Measurements from ENCODE around the gene PIK3CB. TPM values are rescaled to one million over a fixed set of nuclear protein-coding genes. Genes with fewer than 3 reads are reported as not detected.
"Not testable (repeated sequence)": the region's sequence is repeated elsewhere in the genome, so short reads cannot be mapped to it uniquely, and the experiment has no call there.

PIK3CB gene
- total RNA-seq, 1 experiment from 2014 or later: 16.4 TPM

DNA sequence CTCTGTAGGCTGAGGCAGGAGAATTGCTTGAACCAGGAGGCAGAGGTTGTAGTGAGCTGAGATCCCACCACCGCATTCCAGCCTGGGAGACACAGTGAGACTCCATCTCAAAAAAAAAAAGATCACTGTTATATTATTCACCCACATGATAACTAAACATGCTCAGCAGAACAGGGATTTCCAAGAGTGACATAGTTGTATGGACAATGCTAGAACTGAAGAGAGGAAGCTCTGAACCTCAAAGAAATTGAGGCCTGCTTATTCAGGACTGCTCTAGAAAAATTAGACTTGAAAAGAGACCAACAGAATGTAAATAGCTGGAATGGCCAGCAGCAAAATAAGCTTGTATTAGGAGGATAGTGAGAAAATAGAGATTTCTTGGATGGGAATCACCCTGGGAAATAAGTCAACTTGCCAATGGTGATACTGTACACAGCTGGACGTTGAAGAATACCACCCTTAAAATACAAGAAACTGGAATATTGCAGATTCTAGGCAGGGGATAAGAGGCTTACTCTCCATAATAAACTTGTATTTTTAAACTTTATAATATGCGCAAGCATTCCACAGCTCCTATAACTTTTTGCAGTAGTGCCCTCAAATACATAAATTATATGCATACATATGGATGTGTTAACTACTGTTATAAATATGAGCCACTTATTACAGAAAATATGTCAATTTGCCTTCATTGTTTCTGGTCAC lies 28.2 kb downstream of the PIK3CB start:
- intact Hi-C loops (cut with micrococcal nuclease; ENCODE audit: unreplicated experiment): no loop called here
- no peak overlapping the region for H3K27ac ChIP-seq (ENCODE audit: low read depth, low read length, poor library complexity, severe bottlenecking)
- no peak for TF ChIP-seq EZH2 (IDR thresholded peaks at IDR 0.05; ENCODE audit: borderline replicate concordance, low read depth, low read length, poor library complexity, severe bottlenecking)
- no peak overlapping the region for H3K4me3 ChIP-seq (ENCODE audit: low read depth, low read length, poor library complexity, severe bottlenecking)
- ChIA-PET POLR2A (ENCODE audit: low non-redundant PET) (no interaction called here), CTCF (no interaction called here)
- H3K36me3 ChIP-seq (ENCODE audit: insufficient read depth, low read length, poor library complexity, severe bottlenecking): no peaks in the 10 kb centered on the region
- DNase-seq (ENCODE audit: low spot score): no peak
- BruUV-seq (replicated peaks): no TSS peak
- H3K9me3 ChIP-seq (ENCODE audit: low read depth, low read length, poor library complexity, severe bottlenecking): no peaks in the 10 kb centered on the region
- no peaks in the 10 kb centered on the region for H3K4me1 ChIP-seq (ENCODE audit: insufficient read depth, low read length, poor library complexity, severe bottlenecking)
- H3K27me3 ChIP-seq (replicated peaks; ENCODE audit: insufficient read depth, low read depth, low read length, poor library complexity): no peaks in the 10 kb centered on the region

DNA sequence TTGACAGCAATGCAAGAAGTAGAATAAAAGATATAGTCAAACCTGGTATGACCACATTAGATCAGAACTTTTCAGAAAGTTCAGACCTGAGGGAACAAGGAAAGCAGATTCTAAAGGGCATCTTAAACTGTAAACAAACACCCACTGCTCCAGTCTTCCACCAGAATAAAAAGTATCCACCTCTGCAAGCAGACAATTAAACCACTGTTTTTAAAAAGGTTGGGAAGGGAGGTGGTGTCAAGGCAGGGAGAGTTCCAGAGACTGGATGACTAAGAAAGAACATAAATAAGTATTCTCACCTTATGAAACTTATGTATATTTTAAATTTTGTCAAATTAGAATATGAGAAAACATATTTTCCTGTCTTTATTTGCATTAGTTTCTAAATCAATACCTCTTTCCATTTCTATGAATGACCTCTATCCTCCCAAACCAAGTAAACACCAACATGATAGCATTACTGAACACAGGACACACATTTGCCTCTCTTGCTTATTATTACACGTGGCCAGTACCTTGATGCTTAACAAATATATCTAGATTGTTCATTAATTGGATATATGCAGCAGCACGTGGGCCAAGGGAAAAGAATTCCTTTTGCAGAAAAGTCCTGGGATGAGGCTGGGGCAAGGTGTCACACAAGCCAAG lies 31.6 kb downstream of the PIK3CB start:
- Histone ChIP-seq H3K4me1 (ENCODE audit: insufficient read depth, low read length, poor library complexity, severe bottlenecking) (no peaks in the 10 kb centered on the region), H3K4me3 (ENCODE audit: low read depth, low read length, poor library complexity, severe bottlenecking) (no peak overlapping the region), H3K27me3 (replicated peaks; ENCODE audit: insufficient read depth, low read depth, low read length, poor library complexity) (no peaks in the 10 kb centered on the region), H3K9me3 (ENCODE audit: low read depth, low read length, poor library complexity, severe bottlenecking) (no peaks in the 10 kb centered on the region), H3K27ac (ENCODE audit: low read depth, low read length, poor library complexity, severe bottlenecking) (no peak overlapping the region), H3K36me3 (ENCODE audit: insufficient read depth, low read length, poor library complexity, severe bottlenecking) (no peaks in the 10 kb centered on the region)
- TF ChIP-seq CTCF (conservative IDR thresholded peaks at IDR 0.05; ENCODE audit: low read depth, low read length) (no peak), EZH2 (IDR thresholded peaks at IDR 0.05; ENCODE audit: borderline replicate concordance, low read depth, low read length, poor library complexity, severe bottlenecking) (no peak)
- BruUV-seq (replicated peaks): no TSS peak
- DNase-seq (ENCODE audit: low spot score): no peak
- ChIA-PET POLR2A (ENCODE audit: low non-redundant PET) (no interaction called here), CTCF (no interaction called here)
- intact Hi-C loops (cut with micrococcal nuclease; ENCODE audit: unreplicated experiment): no loop called here

DNA sequence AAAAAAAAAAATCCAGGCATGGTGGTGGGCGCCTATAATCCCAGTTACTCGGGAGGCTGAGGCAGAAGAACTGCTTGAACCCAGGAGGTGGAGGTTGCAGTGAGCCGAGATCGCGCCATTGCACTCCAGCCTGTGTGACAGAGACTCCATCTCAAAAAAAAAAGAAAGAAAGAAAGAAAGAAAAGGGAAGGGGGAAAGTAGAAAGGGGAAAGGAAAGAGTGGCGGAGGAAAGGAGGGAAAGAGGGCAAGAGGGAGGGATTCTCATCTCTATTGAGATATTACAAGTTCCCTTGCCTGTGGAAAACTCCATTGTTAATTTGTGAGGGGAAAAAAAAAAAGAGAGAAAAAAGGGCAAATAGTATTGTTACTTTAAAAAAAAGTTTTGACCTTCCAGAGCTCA lies 32.5 kb downstream of the PIK3CB start:
- CTCF ChIA-PET; intact Hi-C loops (cut with micrococcal nuclease; ENCODE audit: unreplicated experiment): not testable (repeated sequence)

DNA sequence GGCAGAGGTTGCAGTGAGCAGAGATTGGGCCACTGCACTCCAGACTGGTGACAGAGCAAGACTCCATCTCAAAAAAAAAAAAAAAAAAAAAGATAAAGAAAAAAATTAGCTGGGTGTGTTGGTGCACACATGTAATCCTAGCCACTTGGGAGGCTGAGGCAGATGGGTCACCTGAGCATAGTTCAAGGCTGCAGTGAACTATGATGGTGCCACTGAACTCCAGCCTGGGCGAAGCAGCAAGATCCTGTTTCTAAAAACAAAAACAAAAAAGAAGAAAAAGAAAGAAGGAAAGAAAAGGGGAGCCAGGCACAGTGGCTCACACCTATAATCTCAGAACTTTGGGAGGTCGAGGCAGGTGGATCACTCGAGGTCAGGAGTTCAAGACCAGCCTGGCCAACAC lies 32.9 kb downstream of the PIK3CB start:
- H3K4me1 ChIP-seq (ENCODE audit: insufficient read depth, low read length, poor library complexity, severe bottlenecking): no peaks in the 10 kb centered on the region
- no peaks in the 10 kb centered on the region for H3K9me3 ChIP-seq (ENCODE audit: low read depth, low read length, poor library complexity, severe bottlenecking)
- ChIA-PET CTCF (no interaction called here), POLR2A (ENCODE audit: low non-redundant PET) (no interaction called here)
- no peak overlapping the region for H3K4me3 ChIP-seq (ENCODE audit: low read depth, low read length, poor library complexity, severe bottlenecking)
- BruUV-seq (replicated peaks): no TSS peak
- no peak for DNase-seq (ENCODE audit: low spot score)
- no peak overlapping the region for H3K27ac ChIP-seq (ENCODE audit: low read depth, low read length, poor library complexity, severe bottlenecking)
- no peaks in the 10 kb centered on the region for H3K27me3 ChIP-seq (replicated peaks; ENCODE audit: insufficient read depth, low read depth, low read length, poor library complexity)
- no peaks in the 10 kb centered on the region for H3K36me3 ChIP-seq (ENCODE audit: insufficient read depth, low read length, poor library complexity, severe bottlenecking)
- TF ChIP-seq EZH2 (IDR thresholded peaks at IDR 0.05; ENCODE audit: borderline replicate concordance, low read depth, low read length, poor library complexity, severe bottlenecking) (no peak), CTCF (conservative IDR thresholded peaks at IDR 0.05; ENCODE audit: low read depth, low read length) (no peak)
- intact Hi-C loops (cut with micrococcal nuclease; ENCODE audit: unreplicated experiment): no loop called here

More for the DNA sequence above, 32.5 kb downstream of the PIK3CB start:
- DNase-seq (ENCODE audit: low spot score); H3K27ac ChIP-seq (ENCODE audit: low read depth, low read length, poor library complexity, severe bottlenecking); H3K36me3 ChIP-seq (ENCODE audit: insufficient read depth, low read length, poor library complexity, severe bottlenecking); H3K27me3 ChIP-seq (replicated peaks; ENCODE audit: insufficient read depth, low read depth, low read length, poor library complexity); BruUV-seq (replicated peaks); POLR2A ChIA-PET (ENCODE audit: low non-redundant PET); H3K4me1 ChIP-seq (ENCODE audit: insufficient read depth, low read length, poor library complexity, severe bottlenecking); H3K9me3 ChIP-seq (ENCODE audit: low read depth, low read length, poor library complexity, severe bottlenecking); H3K4me3 ChIP-seq (ENCODE audit: low read depth, low read length, poor library complexity, severe bottlenecking): not testable (repeated sequence)

All from A673 (cell line).